22Rv1 (cell line): ENCODE results near the gene GPR6.

Experiments used
- CTCF ChIP-seq: fragments of 450-650 bp; IDR thresholded peaks from 2 replicates; pipeline ENCODE4 v1.5.1; 2017; ENCODE audit warnings: mild to moderate bottlenecking
- ZFX ChIP-seq: fragments of 450-650 bp; IDR thresholded peaks from 2 replicates; pipeline ENCODE4 v1.6.1; 2017; ENCODE audit warnings: antibody characterized with exemption, borderline replicate concordance

- TF ChIP-seq CTCF (no peak), ZFX (no peak)
Measured at GRCh38 chr6:109955491-109955890, 22.6 kb upstream of the GPR6 start.
